Measurements from ENCODE around the gene MYO3B. TPM values are rescaled to one million over a fixed set of nuclear protein-coding genes. Genes with fewer than 3 reads are reported as not detected.
A peak's percentile ranks its signal among the peaks of the same experiment; 100 is the strongest.

The MYO3B gene
- total and polyA plus RNA-seq, 2 of the 8 experiments (the other 6 are each of a cell fraction or from before 2014, with no cell fraction given), result 0.17 to 0.19 TPM

DNA sequence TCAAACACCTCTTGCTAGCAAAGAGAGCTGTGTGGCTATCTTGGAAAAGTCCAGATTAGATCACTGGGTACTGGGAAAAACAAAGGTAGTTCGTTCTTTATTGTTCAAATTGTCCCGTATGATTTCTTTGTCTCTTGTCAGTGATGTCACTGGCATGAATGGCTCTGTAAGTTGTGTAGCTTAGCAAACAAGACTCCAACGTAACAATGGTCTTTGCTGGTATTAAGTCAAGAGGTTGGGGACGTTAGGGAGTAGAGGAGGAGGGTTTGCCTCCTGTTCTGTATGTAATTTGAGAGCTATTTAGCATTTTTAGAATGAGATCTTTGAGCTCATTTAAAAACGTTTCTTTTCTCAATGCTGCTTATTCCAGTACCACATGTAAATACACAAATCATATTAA, 320.7 kb downstream of the MYO3B start:
- CTCF ChIA-PET (ENCODE audit: partially characterized antibody), result interaction anchor here (0.8 to 1.3 kb wide), 5 partner anchors 31 to 219 kb away, joined by 3 to 4 read pairs (median 3); no protein-coding TSS in a partner anchor
- no peak overlapping the region for H4K8ac ChIP-seq (ENCODE audit: extremely low read depth, insufficient read depth, low read length)

More for the DNA sequence above, 320.7 kb downstream of the MYO3B start:
- Histone ChIP-seq H3K27ac (ENCODE audit: low read depth, low read length) (no peak overlapping the region), H3K4ac (replicated peaks; ENCODE audit: insufficient read length, low read depth, low read length) (peak overlapping the region; percentile 8), H4K5ac (ENCODE audit: insufficient read length, low read depth, low read length) (no peak overlapping the region), H3K23ac (ENCODE audit: insufficient read length) (no peak overlapping the region), H3K36me3 (ENCODE audit: control insufficient read depth in 2 of 4, insufficient read depth in 4 of 4, low read length in 3 of 4) (no peaks in the 10 kb centered on the region), H3K4me1 (replicated peaks in 1 of 4; ENCODE audit: control insufficient read depth in 3 of 4, insufficient read depth in 4 of 4, low read length in 3 of 4) (peaks cover 8 to 22% (median 17%) of the 10 kb centered on the region in 4 experiments; a peak in 6 of 7 replicates), H3K9ac (replicated peaks in 1 of 4; ENCODE audit: extremely low read depth in 1 of 4, low read depth in 3 of 4, low read length in 3 of 4) (no peak overlapping the region), H2BK12ac (ENCODE audit: low read depth, low read length) (no peak overlapping the region; the same call in 1 of the 2 replicates), H2BK20ac (ENCODE audit: low read length) (no peak overlapping the region), H3K79me2 (ENCODE audit: control insufficient read depth in 1 of 2, insufficient read depth in 2 of 2, low read length in 2 of 2) (no peaks in the 10 kb centered on the region), H3K9me3 (ENCODE audit: insufficient read depth in 2 of 2, low read depth in 1 of 2, low read length in 1 of 2) (no peaks in the 10 kb centered on the region), H4K91ac (replicated peaks; ENCODE audit: insufficient read length, low read length) (no peak overlapping the region), H2AFZ (ENCODE audit: low read length) (no peak overlapping the region), H2AK5ac (ENCODE audit: low read depth, low read length) (no peak overlapping the region), H2BK120ac (replicated peaks; ENCODE audit: low read depth, low read length) (no peak overlapping the region), H4K20me1 (replicated peaks in 1 of 2; ENCODE audit: control insufficient read depth in 1 of 2, insufficient read depth in 2 of 2, low read length in 2 of 2) (no peaks in the 10 kb centered on the region), H3K4me3 (ENCODE audit: extremely low read depth in 1 of 4, insufficient read depth in 2 of 4, low read depth in 3 of 4, low read length in 4 of 4) (no peak overlapping the region), H3K4me2 (ENCODE audit: insufficient read depth in 1 of 2, low read depth in 2 of 2, low read length in 2 of 2) (no peak overlapping the region), H3K23me2 (ENCODE audit: low read depth, low read length) (no peaks in the 10 kb centered on the region), H2BK15ac (ENCODE audit: low read length) (no peak overlapping the region), H3K56ac (replicated peaks; ENCODE audit: insufficient read length, low read depth, low read length) (no peak overlapping the region), H3K18ac (ENCODE audit: extremely low read depth, low read length) (no peak overlapping the region), H3K27me3 (replicated peaks in 1 of 4; ENCODE audit: control insufficient read depth in 3 of 4, extremely low read depth in 1 of 4, insufficient read depth in 3 of 4, low read length in 3 of 4) (peaks cover 0 to 9% (median under 1%) of the 10 kb centered on the region in 4 experiments; a peak in 2 of 7 replicates), H3K79me1 (ENCODE audit: low read depth, low read length) (no peaks in the 10 kb centered on the region), H2BK5ac (ENCODE audit: low read depth, low read length) (no peak overlapping the region), H3K14ac (ENCODE audit: insufficient read length) (no peak overlapping the region)
- 51% methylated on average over 5 of the region's 5 CpGs; no CpG with 5 or more reads in 1 of the 2 experiments for WGBS, 2 experiments (ENCODE audit: extremely low coverage in 1 of 2, insufficient coverage in 1 of 2, insufficient read length in 1 of 2, insufficient replicate concordance in 2 of 2, low coverage in 1 of 2, low lambda C conversion rate in 2 of 2, missing lambda C conversion rate in 1 of 2)
- TF ChIP-seq EGR1 (IDR thresholded peaks at IDR 0.05; ENCODE audit: borderline replicate concordance, low read depth, low read length), result no peak
- TF ChIP-seq POU5F1 (IDR thresholded peaks at IDR 0.05; ENCODE audit: low read depth, low read length), result no peak
- TF ChIP-seq SIRT6 (IDR thresholded peaks at IDR 0.05; ENCODE audit: low read length), result no peak
- no peak for TF ChIP-seq ASH2L (IDR thresholded peaks at IDR 0.05; ENCODE audit: low read length)
- TF ChIP-seq NANOG (IDR thresholded peaks at IDR 0.05; ENCODE audit: insufficient read depth, low read depth, low read length, poor library complexity, severe bottlenecking), result no peak
- TF ChIP-seq, protein P1, sequence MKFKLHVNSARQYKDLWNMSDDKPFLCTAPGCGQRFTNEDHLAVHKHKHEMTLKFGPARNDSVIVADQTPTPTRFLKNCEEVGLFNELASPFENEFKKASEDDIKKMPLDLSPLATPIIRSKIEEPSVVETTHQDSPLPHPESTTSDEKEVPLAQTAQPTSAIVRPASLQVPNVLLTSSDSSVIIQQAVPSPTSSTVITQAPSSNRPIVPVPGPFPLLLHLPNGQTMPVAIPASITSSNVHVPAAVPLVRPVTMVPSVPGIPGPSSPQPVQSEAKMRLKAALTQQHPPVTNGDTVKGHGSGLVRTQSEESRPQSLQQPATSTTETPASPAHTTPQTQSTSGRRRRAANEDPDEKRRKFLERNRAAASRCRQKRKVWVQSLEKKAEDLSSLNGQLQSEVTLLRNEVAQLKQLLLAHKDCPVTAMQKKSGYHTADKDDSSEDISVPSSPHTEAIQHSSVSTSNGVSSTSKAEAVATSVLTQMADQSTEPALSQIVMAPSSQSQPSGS (IDR thresholded peaks at IDR 0.05; ENCODE audit: low read length), result no peak
- TF ChIP-seq SP2 (IDR thresholded peaks at IDR 0.05; ENCODE audit: low read length), result no peak
- no peak for TF ChIP-seq SRF (IDR thresholded peaks at IDR 0.05; ENCODE audit: low read depth, low read length)
- POLR2A ChIA-PET (ENCODE audit: partially characterized antibody), result no interaction called here
- DNase-seq (ENCODE audit: low read depth in 1 of 2, low spot score in 2 of 2) (no peak), FAIRE-seq (no peak)
